ENCODE measurements around the gene CERT1. TPM values are rescaled to one million over a fixed set of nuclear protein-coding genes. Genes with fewer than 3 reads are reported as not detected.

The CERT1 gene
- total and polyA plus RNA-seq, 12 donors = 6.3 to 47.6 (median 37.5) TPM

- Histone ChIP-seq H3K27me3 (no peaks in the 10 kb centered on the region), H3K4me3 (no peak overlapping the region), H3K36me3 (no peaks in the 10 kb centered on the region), H3K4me1 (peaks cover 0 to 8% (median 6%) of the 10 kb centered on the region in 9 donors), H3K9me3 (no peaks in the 10 kb centered on the region), H3K27ac (no peak overlapping the region)
- intact Hi-C loops (cut with DNase I) = loop anchor here in 5 of 10 donors (10.0 kb wide), 5 partner anchors 97 to 343 kb away; partner anchors contain the start of genes ANKRD31 (in 3 of the 5), CERT1 (in 2 of the 5), POLK (in 2 of the 5) and GCNT4 (in 1 of the 5)
- no peak for TF ChIP-seq CTCF (IDR thresholded peaks at IDR 0.05)
- 67 to 69% methylated on average over 4 of the region's 4 CpGs for WGBS, 2 donors
- no peak for DNase-seq
- ATAC-seq = no peak
Measured at GRCh38 chr5:75331095-75332090, 180.0 kb downstream of the CERT1 start.

- no peak for TF ChIP-seq CTCF (IDR thresholded peaks at IDR 0.05)
- Histone ChIP-seq H3K9me3 (no peaks in the 10 kb centered on the region), H3K4me3 (no peak overlapping the region), H3K36me3 (no peaks in the 10 kb centered on the region), H3K27me3 (no peaks in the 10 kb centered on the region), H3K4me1 (no peaks in the 10 kb centered on the region), H3K27ac (no peak overlapping the region)
- no peak for ATAC-seq
- no peak for DNase-seq
- intact Hi-C loops (cut with DNase I) = loop anchor here in 5 of 10 donors (10.0 kb wide), 5 partner anchors 96 to 344 kb away; partner anchors contain the start of genes ANKRD31 (in 3 of the 5), CERT1 (in 2 of the 5), POLK (in 2 of the 5) and GCNT4 (in 1 of the 5)
- WGBS, 2 donors = 61 to 66% methylated on average over 7 of the region's 7 CpGs
Measured at GRCh38 chr5:75330404-75330803, 181.0 kb downstream of the CERT1 start.

Other genes starting within 250 kb of the CERT1 start
- gene HMGCR, start 174.4 kb downstream of the CERT1 start, total RNA-seq = 10 to 100 TPM in 9 of 10 donors, 1 to 10 TPM in 1; 9.8 to 16.3 (median 11.4) TPM
- gene HMGCR, start 174.4 kb downstream of the CERT1 start, polyA plus RNA-seq = 1 to 10 TPM; 1.9 to 6.0 TPM
- 10 to 100 TPM; 18.4 to 27.2 (median 23.8) TPM for gene POLK, start 262 bp upstream of the CERT1 start, total RNA-seq
- gene POLK, start 262 bp upstream of the CERT1 start, polyA plus RNA-seq = 1 to 10 TPM; 4.0 to 6.6 TPM
- under 1 TPM in 4 of 10 donors, not detected in 6; 0.10 to 0.30 (median 0.21) TPM for gene ANKDD1B, start 99.8 kb upstream of the CERT1 start, total RNA-seq
- gene ANKDD1B, start 99.8 kb upstream of the CERT1 start, polyA plus RNA-seq = under 1 TPM; 0.04 to 0.37 TPM
- 1 to 10 TPM; 2.6 to 5.5 (median 3.8) TPM for gene POC5, start 205.8 kb upstream of the CERT1 start, total RNA-seq
- 1 to 10 TPM; 5.0 to 5.5 TPM for gene POC5, start 205.8 kb upstream of the CERT1 start, polyA plus RNA-seq

Data from heart right ventricle (tissue), 16 donors.